BLaER1 (cell line): ENCODE measurements around the gene ASCC2.

Experiments
- H3K27ac ChIP-seq: shearing (Covaris generic); formaldehyde crosslinking; 2 replicates; pipeline ENCODE4 v1.8.1; 2022
- H3K27me3 ChIP-seq: shearing (Covaris generic); formaldehyde crosslinking; 2 replicates; pipeline ENCODE4 v1.8.1; 2022
- H3K36me3 ChIP-seq: shearing (Covaris generic); formaldehyde crosslinking; 2 replicates; pipeline ENCODE4 v1.8.1; 2022
- H3K4me1 ChIP-seq: shearing (Covaris generic); formaldehyde crosslinking; 2 replicates; pipeline ENCODE4 v1.8.1; 2022
- H3K4me2 ChIP-seq: shearing (Covaris generic); formaldehyde crosslinking; 2 replicates; pipeline ENCODE4 v1.8.1; 2022
- H3K4me3 ChIP-seq: shearing (Covaris generic); formaldehyde crosslinking; 2 replicates; pipeline ENCODE4 v1.8.1; 2022
- H3K9ac ChIP-seq: shearing (Covaris generic); formaldehyde crosslinking; 2 replicates; pipeline ENCODE4 v1.8.1; 2022
- H3K9me3 ChIP-seq: shearing (Covaris generic); formaldehyde crosslinking; 2 replicates; pipeline ENCODE4 v1.8.1; 2022
- H4K20me1 ChIP-seq: shearing (Covaris generic); formaldehyde crosslinking; 2 replicates; pipeline ENCODE4 v1.8.1; 2022
- Cebpa-rat ChIP-seq: shearing (Covaris generic); IDR thresholded peaks from 2 replicates; pipeline ENCODE4 v1.8.1; 2022

The ASCC2 gene

DNA sequence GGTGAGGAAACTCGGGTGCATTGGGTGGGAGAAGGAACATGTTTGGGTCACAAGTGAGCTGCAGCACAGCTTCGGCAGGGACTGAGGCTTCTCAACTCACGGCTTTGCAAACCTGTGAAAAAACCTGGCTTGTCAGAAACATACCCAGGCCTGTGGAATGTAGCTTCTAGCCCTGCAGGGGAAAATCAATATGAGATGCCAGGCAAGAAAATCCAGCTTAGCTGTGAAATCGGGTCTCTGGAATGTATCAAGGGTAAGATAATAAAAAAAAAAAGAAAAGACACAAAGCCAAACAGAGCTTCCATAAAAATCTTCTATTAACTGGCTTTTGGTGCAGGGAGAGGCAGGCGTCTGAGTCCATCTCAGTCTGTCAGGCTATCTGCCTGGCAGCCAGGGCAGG is 42.4 kb downstream of the ASCC2 start:
- Histone ChIP-seq H3K9ac (no peak overlapping the region), H3K27ac (no peak overlapping the region; the same call in 1 of the 2 replicates), H3K4me1 (peaks cover 41% of the 10 kb centered on the region), H3K27me3 (no peaks in the 10 kb centered on the region), H3K4me3 (no peak overlapping the region), H3K36me3 (peaks cover 76% of the 10 kb centered on the region), H3K4me2 (no peak overlapping the region), H4K20me1 (0 out of 2 replicates have a peak, but pooled peaks cover 9% of the 10 kb centered on the region), H3K9me3 (no peaks in the 10 kb centered on the region)
- TF ChIP-seq Cebpa-rat: no peak

DNA sequence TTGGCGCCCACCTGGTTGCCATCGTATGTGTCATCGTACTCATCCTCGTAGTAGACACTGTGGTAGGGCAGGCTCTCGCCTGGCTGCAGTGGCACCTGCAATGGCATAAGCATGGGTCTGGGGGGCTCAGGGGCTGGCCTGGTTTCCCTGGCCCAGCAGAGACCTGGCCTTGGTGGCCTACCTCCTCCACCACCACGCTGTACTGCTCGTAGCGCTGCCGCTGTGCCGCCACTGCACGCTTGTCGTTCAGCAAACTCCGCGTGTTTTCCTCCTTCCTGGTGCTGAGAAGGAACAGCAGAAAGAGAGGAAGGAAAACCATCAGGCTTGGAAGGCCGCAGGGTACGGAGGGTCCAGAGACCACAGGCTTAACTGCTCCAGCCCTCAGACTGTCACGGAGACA is 44.7 kb downstream of the ASCC2 start:
- Histone ChIP-seq H3K4me2 (no peak overlapping the region), H3K36me3 (peaks cover 86% of the 10 kb centered on the region), H3K4me3 (no peak overlapping the region), H3K27ac (no peak overlapping the region), H3K4me1 (peaks cover 18% of the 10 kb centered on the region), H3K9me3 (no peaks in the 10 kb centered on the region), H3K27me3 (no peaks in the 10 kb centered on the region), H3K9ac (no peak overlapping the region), H4K20me1 (0 out of 2 replicates have a peak, but pooled peaks cover 9% of the 10 kb centered on the region)
- TF ChIP-seq Cebpa-rat: no peak

DNA sequence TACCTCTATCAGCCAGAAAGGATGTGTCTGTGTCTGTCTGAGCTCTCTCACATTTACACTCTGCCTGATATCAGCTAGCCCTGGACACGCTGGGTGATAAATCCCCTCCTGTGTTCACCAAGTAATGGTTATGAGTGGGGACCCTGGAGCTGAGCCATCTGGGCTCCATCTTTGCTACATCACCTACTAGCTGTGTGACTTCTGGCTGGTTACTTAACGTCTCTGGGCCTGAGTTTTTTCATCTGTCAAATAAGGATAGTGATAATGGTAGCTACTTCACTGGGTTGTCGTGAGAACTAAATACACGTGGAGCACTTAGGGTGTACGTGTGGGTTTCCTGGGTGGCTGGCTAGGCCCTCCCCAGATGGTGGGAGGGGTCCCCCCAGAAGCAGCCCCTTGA is 48.0 kb downstream of the ASCC2 start:
- Histone ChIP-seq H3K4me1 (no peaks in the 10 kb centered on the region), H3K4me2 (no peak overlapping the region), H4K20me1 (no peaks in the 10 kb centered on the region), H3K27ac (no peak overlapping the region), H3K4me3 (no peak overlapping the region), H3K27me3 (no peaks in the 10 kb centered on the region), H3K36me3 (peaks cover 88% of the 10 kb centered on the region), H3K9ac (no peak overlapping the region), H3K9me3 (no peaks in the 10 kb centered on the region)
- TF ChIP-seq Cebpa-rat: no peak

DNA sequence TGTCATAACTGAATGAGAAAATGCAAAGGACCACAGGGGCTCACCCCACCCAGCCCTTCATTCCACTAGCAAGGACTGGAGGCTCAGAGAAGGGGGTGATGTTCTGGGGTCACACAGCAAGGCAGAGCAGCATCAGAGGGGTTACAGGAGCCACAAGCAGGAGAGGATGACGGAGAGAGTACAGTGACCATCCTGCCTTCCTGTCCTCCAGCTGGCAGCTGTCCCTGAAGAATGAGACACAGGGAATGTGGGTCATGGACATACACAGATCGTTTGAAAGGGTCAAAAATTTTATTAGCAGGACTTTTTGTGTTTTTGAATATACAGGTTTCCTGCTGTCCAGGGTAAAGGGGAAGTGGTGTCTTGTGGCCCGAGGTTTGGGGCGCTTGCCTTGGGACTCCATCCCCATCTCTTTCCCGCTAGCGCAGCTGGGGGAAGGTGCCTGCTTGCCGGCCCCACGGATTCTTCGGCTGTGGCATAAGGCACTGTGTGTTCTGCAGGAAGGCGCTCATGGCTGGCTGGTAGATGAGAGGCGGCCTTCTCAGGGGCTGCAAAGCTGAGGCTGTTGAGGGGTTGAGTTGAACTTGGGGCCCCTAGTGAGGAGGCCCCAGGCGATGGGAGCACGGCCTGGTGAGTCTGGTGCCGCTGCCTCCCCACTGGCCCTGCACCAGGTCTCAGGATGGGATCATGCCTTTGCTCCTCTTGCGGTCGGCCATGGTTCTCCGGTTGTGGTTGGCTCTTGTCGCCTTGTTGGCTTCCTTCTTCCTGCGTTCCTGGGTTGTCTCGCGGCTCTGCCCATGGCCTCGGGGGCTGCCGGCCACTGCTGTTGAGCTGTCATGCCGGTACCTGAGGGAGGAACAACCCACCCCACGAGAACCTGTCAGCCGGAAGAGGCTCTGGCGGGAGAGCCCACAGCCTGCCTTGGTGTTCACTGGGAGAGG is 49.5 kb downstream of the ASCC2 start:
- no peak for TF ChIP-seq Cebpa-rat
- Histone ChIP-seq H3K27me3 (no peaks in the 10 kb centered on the region), H3K9ac (no peak overlapping the region), H3K4me1 (peaks cover 14% of the 10 kb centered on the region), H3K36me3 (peaks cover 75% of the 10 kb centered on the region), H3K4me2 (no peak overlapping the region), H4K20me1 (no peaks in the 10 kb centered on the region), H3K9me3 (no peaks in the 10 kb centered on the region), H3K27ac (no peak overlapping the region), H3K4me3 (no peak overlapping the region)

- Histone ChIP-seq H3K4me3 (no peak overlapping the region), H3K4me1 (peaks cover 15% of the 10 kb centered on the region), H3K27ac (no peak overlapping the region), H3K9ac (no peak overlapping the region), H4K20me1 (no peaks in the 10 kb centered on the region), H3K36me3 (peaks cover 64% of the 10 kb centered on the region), H3K4me2 (no peak overlapping the region), H3K27me3 (no peaks in the 10 kb centered on the region), H3K9me3 (no peaks in the 10 kb centered on the region)
- no peak for TF ChIP-seq Cebpa-rat
Measured at GRCh38 chr22:29787371-29787980, 50.6 kb downstream of the ASCC2 start.

GRCh38 chr22:29786031-29786430 is 52.0 kb downstream of the ASCC2 start:
- Histone ChIP-seq H3K36me3 (peaks cover 50% of the 10 kb centered on the region), H3K4me2 (no peak overlapping the region), H3K27ac (no peak overlapping the region), H3K4me3 (no peak overlapping the region), H4K20me1 (no peaks in the 10 kb centered on the region), H3K9ac (no peak overlapping the region), H3K9me3 (no peaks in the 10 kb centered on the region), H3K27me3 (no peaks in the 10 kb centered on the region), H3K4me1 (peaks cover 15% of the 10 kb centered on the region)
- TF ChIP-seq Cebpa-rat: no peak

DNA sequence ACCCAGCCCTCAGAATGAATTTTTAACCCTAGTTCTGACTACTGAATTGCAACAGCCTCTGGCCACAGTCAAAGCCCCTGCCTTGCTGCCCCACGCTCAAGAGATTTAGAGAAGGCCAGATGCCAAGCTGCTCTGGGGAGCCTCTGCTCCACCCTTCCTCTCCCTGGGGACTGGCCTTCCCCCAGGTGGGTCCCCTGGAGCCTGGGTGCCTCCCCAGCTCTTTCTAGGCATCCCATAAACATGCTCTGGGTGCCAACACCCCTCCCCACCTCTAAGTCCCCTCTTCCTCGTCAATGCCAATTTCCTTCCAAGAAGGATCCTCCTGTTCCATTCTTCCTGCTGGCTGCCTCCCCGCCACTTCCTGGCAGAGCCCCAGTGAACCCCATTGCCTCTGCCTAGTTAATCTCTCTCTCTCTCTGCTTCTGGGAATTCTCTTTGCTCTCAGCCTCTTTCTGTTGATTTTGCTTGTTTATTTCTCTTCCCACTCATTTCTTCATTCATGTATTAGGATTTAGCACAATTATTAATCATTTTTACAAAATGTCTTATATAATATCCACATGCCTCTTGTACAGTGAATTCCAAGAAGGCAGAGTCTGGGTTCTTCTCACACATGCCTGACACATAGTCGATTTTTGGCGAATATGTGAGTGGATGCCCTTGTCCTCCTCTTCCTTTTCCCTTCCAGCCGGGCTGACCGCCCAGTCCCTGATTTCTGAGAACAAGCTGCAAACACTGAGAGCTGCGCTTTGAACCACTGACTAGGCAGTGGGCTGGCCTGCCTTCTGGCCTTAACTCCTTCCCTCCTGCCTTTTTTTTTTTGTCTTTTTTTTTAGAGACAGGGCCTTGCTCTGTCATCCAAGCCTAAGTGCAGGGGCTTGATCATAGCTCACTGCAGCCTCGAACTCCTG is 53.4 kb downstream of the ASCC2 start:
- H3K27me3 ChIP-seq: no peaks in the 10 kb centered on the region
- H4K20me1 ChIP-seq: no peaks in the 10 kb centered on the region
- H3K9ac ChIP-seq: peak overlapping the region; percentile 18; the same call in 1 of the 2 replicates
- no peak for TF ChIP-seq Cebpa-rat
- peak overlapping the region; percentile 57 for H3K4me2 ChIP-seq
- no peaks in the 10 kb centered on the region for H3K9me3 ChIP-seq
- H3K36me3 ChIP-seq: peaks cover 36% of the 10 kb centered on the region
- H3K4me1 ChIP-seq: peaks cover 15% of the 10 kb centered on the region
- H3K27ac ChIP-seq: peak overlapping the region; percentile 45; the same call in 1 of the 2 replicates
- H3K4me3 ChIP-seq: no peak overlapping the region

- peaks cover 15% of the 10 kb centered on the region for H3K4me1 ChIP-seq
- H3K9me3 ChIP-seq: no peaks in the 10 kb centered on the region
- no peaks in the 10 kb centered on the region for H3K27me3 ChIP-seq
- H4K20me1 ChIP-seq: no peaks in the 10 kb centered on the region
- H3K4me2 ChIP-seq: no peak overlapping the region
- no peak overlapping the region for H3K4me3 ChIP-seq
- peaks cover 12% of the 10 kb centered on the region for H3K36me3 ChIP-seq
- peak overlapping the region; percentile 35; the same call in 1 of the 2 replicates for H3K27ac ChIP-seq
- H3K9ac ChIP-seq: no peak overlapping the region
- no peak for TF ChIP-seq Cebpa-rat
Measured at GRCh38 chr22:29782061-29782845, 55.8 kb downstream of the ASCC2 start.
